WI38 (cell line): Measurements from ENCODE around the gene SSC4D.
"Not testable (repeated sequence)": the region's sequence is repeated elsewhere in the genome, so short reads cannot be mapped to it uniquely, and the experiment has no call there.

Source experiments
- H3K4me3 ChIP-seq: 2 replicates; pipeline ENCODE4 v1.5.1; 2011; ENCODE audit warnings: low read depth, mild to moderate bottlenecking, control low read depth, low read length
- TF ChIP-seq, protein P1 (sequence below): IDR thresholded peaks from 2 replicates; pipeline ENCODE4 v1.5.1; 2012; ENCODE audit warnings: low read depth, mild to moderate bottlenecking, control low read depth, low read length

The SSC4D gene

GRCh38 chr7:76428868-76429805 lies 19.6 kb upstream of the SSC4D start:
- no peak overlapping the region for H3K4me3 ChIP-seq
- TF ChIP-seq, protein P1, sequence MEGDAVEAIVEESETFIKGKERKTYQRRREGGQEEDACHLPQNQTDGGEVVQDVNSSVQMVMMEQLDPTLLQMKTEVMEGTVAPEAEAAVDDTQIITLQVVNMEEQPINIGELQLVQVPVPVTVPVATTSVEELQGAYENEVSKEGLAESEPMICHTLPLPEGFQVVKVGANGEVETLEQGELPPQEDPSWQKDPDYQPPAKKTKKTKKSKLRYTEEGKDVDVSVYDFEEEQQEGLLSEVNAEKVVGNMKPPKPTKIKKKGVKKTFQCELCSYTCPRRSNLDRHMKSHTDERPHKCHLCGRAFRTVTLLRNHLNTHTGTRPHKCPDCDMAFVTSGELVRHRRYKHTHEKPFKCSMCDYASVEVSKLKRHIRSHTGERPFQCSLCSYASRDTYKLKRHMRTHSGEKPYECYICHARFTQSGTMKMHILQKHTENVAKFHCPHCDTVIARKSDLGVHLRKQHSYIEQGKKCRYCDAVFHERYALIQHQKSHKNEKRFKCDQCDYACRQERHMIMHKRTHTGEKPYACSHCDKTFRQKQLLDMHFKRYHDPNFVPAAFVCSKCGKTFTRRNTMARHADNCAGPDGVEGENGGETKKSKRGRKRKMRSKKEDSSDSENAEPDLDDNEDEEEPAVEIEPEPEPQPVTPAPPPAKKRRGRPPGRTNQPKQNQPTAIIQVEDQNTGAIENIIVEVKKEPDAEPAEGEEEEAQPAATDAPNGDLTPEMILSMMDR, result no peak

- TF ChIP-seq, protein P1, result no peak
- H3K4me3 ChIP-seq, result no peak overlapping the region
Observed at GRCh38 chr7:76428149-76428823, 18.8 kb upstream of the SSC4D start.

DNA sequence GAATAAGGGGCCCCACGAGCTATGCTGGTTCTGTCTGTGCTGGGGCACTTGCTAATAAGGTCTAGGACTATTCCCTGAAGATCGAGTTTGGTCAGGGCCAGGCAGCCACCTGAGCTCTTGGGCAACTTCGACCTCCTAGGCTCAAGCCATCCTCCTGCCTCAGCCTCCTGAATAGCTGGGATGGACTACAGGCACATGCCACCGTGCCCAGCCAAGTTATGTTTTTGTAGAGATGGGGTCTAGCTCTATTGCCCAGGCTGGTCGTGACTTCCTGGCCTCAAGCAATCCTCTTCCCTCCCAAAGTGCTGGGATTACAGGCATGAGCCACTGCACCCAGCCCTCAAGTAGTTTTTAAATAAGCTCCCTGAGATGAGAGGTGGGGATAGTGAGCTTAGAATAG lies 18.1 kb upstream of the SSC4D start:
- no peak overlapping the region for H3K4me3 ChIP-seq
- TF ChIP-seq, protein P1, result no peak

DNA sequence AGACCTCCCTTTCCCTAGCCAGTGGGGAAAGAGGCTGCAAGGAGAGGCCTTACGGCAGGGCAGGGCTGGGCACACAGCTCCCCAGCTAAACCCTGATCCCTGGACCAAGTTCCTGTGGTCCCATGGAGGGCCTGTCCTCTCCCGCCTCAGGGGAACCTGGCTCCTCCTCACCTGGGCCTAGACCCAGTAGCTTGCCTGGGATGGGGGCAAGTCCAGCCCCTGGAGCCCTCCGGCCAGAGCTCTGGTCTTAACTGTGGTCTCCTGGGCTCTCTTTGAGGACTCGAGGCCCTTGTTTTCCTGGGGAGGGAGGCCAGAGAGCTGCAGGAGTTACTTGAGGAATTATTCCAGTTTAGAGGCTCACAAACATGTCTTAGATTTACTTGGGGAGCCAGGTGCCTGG lies 16.7 kb upstream of the SSC4D start:
- no peak overlapping the region for H3K4me3 ChIP-seq
- TF ChIP-seq, protein P1, result no peak

- not testable (repeated sequence) for H3K4me3 ChIP-seq
Observed at GRCh38 chr7:76425558-76425957, 16.1 kb upstream of the SSC4D start.

- no peak overlapping the region for H3K4me3 ChIP-seq
- TF ChIP-seq, protein P1, result no peak
Observed at GRCh38 chr7:76425156-76425555, 15.7 kb upstream of the SSC4D start.

GRCh38 chr7:76424413-76425111 lies 15.1 kb upstream of the SSC4D start, which contains the start of gene ZP3:
ZP3 (plus strand) TSS chr7:76424950; CDS start chr7:76424965, 15 bp downstream.
- no peak within 1 kb of the TSS for H3K4me3 ChIP-seq
- TF ChIP-seq, protein P1, result no peak
